HepG2 (cell line): ENCODE results near the gene DGKB. TPM values are rescaled to one million over a fixed set of nuclear protein-coding genes. Genes with fewer than 3 reads are reported as not detected.

Experiments
- ATAC-seq: fragments of 200-7000 bp; cut with Tn5 transposase; 3 replicates; pipeline ENCODE4 v1.9.1; 2020; ENCODE audit warnings: mild to moderate bottlenecking, moderate library complexity
- BruUV-seq: library from RNA; stranded (reverse); fragments of 400-500 nt; replicated peaks from 2 replicates; lab custom pipeline; 2021; lab: Mats Ljungman, UMichigan
- CTCF ChIA-PET: fragments of 300-600 bp; formaldehyde crosslinking; extraction: SDS; loops from one replicate; lab custom pipeline; 2021; ENCODE audit warnings: low total read pairs, inconsistent platforms, low intra/inter-chr PET ratio; lab: Yijun Ruan, JAX
- POLR2A ChIA-PET: fragments of 350-600 bp; sonication (Branson Sonifier 250); formaldehyde crosslinking; loops from one replicate; lab custom pipeline; 2020; ENCODE audit warnings: antibody characterized with exemption, inconsistent platforms; lab: Yijun Ruan, JAX
- DNase-seq: peaks from one replicate; pipeline ENCODE4 v3.0.0-alpha.2; 2015; ENCODE audit warnings: low spot score
- FAIRE-seq: peaks from 3 replicates; lab custom pipeline; 2011; peaks lifted over from hg19 to GRCh38; lab: Jason Lieb, UNC
- H2AFZ ChIP-seq: one replicate; pipeline ENCODE4 v1.6.1; 2011; ENCODE audit warnings: low read length, inconsistent platforms
- H3K27ac ChIP-seq: fragments of 300-600 bp; 3 replicates; pipeline ENCODE4 v1.8.0; 2011; ENCODE audit warnings: mixed run types, mild to moderate bottlenecking, mixed read lengths, low read length, inconsistent platforms; ENCODE audit not compliant: insufficient read depth; ENCODE audit errors: extremely low read length
- H3K27me3 ChIP-seq, 2 experiments: fragments of 200-600 bp in 1 of 2; 2 replicates in 1 of 2; 3 replicates in 1 of 2; pipeline versions ENCODE4 v1.6.0 to v1.8.0; 2011; ENCODE audit warnings: low read length in 2 of 2, mild to moderate bottlenecking in 2 of 2, moderate library complexity in 2 of 2, inconsistent platforms in 1 of 2; ENCODE audit not compliant: insufficient read depth in 2 of 2, control insufficient read depth in 1 of 2
- H3K36me3 ChIP-seq, 2 experiments: fragments of 200-600 bp in 1 of 2; replicated peaks in 1 of 2; 2 replicates in 1 of 2; 3 replicates in 1 of 2; pipeline versions ENCODE4 v1.5.1 to v1.8.0; 2011; ENCODE audit warnings: low read length in 2 of 2, inconsistent platforms in 1 of 2; ENCODE audit not compliant: insufficient read depth in 2 of 2, control insufficient read depth in 1 of 2
- H3K4me1 ChIP-seq: 2 replicates; pipeline ENCODE4 v1.5.1; 2012; ENCODE audit warnings: low read length, inconsistent platforms; ENCODE audit not compliant: insufficient read depth
- H3K4me2 ChIP-seq: 2 replicates; pipeline ENCODE4 v1.6.0; 2011; ENCODE audit warnings: low read depth, low read length, inconsistent platforms
- H3K4me3 ChIP-seq, 3 experiments: fragments of 200-600 bp in 1 of 3; sonication (generic), shearing (Covaris generic) in 1 of 3; replicated peaks in 1 of 3; 2 replicates each; pipeline ENCODE4 v1.5.1; 2011 to 2016; ENCODE audit warnings: low read length in 3 of 3, inconsistent platforms in 2 of 3, low read depth in 2 of 3, mild to moderate bottlenecking in 2 of 3, control low read depth in 1 of 3, mixed read lengths in 1 of 3; ENCODE audit not compliant: insufficient read depth in 1 of 3
- H3K79me2 ChIP-seq: one replicate; pipeline ENCODE4 v1.6.1; 2011; ENCODE audit warnings: low read length, inconsistent platforms; ENCODE audit not compliant: insufficient read depth
- H3K9ac ChIP-seq: 2 replicates; pipeline ENCODE4 v1.6.0; 2011; ENCODE audit warnings: mild to moderate bottlenecking, low read depth, low read length, inconsistent platforms; ENCODE audit not compliant: insufficient read depth
- H3K9me3 ChIP-seq: 2 replicates; pipeline ENCODE4 v1.5.1; 2012; ENCODE audit warnings: mild to moderate bottlenecking, low read length
- H4K20me1 ChIP-seq: 2 replicates; pipeline ENCODE4 v1.6.0; 2011; ENCODE audit warnings: inconsistent platforms, mild to moderate bottlenecking, low read length, moderate library complexity; ENCODE audit not compliant: insufficient read depth
- ARNT2 ChIP-seq: sonication (generic); formaldehyde crosslinking; IDR thresholded peaks from 2 replicates; pipeline ENCODE4 v1.8.0; 2022; ENCODE audit warnings: mild to moderate bottlenecking, low read depth, missing genetic modification reagents, moderate library complexity
- DMAP1 ChIP-seq: IDR thresholded peaks from 2 replicates; pipeline ENCODE4 v1.6.1; 2016
- FOXC1 ChIP-seq: sonication (generic); formaldehyde crosslinking; IDR thresholded peaks from 2 replicates; pipeline ENCODE4 v1.8.0; 2022; ENCODE audit warnings: mild to moderate bottlenecking, missing genetic modification reagents, borderline replicate concordance
- GFI1 ChIP-seq: sonication (generic); formaldehyde crosslinking; IDR thresholded peaks from 2 replicates; pipeline ENCODE4 v1.5.0; 2020; ENCODE audit warnings: missing genetic modification reagents, mild to moderate bottlenecking, borderline replicate concordance
- LCORL ChIP-seq, 2 experiments: fragments of 450-650 bp in 1 of 2; sonication (generic) in 1 of 2; formaldehyde crosslinking in 1 of 2; IDR thresholded peaks; 2 replicates each; pipeline versions ENCODE4 v1.5.0 to v1.6.1; 2017 to 2020; ENCODE audit warnings: antibody characterized with exemption in 1 of 2, missing genetic modification reagents in 1 of 2
- MXI1 ChIP-seq: IDR thresholded peaks from 3 replicates; pipeline ENCODE4 v1.6.1; 2012; ENCODE audit warnings: low read depth, low read length, inconsistent platforms, borderline replicate concordance
- SRSF9 ChIP-seq: fragments of 200-400 bp; formaldehyde crosslinking; IDR thresholded peaks from 2 replicates; pipeline ENCODE4 v1.6.1; 2018; ENCODE audit warnings: borderline replicate concordance, mild to moderate bottlenecking, low read depth, low read length; ENCODE audit not compliant: insufficient read depth, poor library complexity, severe bottlenecking
- TCF7L2 ChIP-seq: IDR thresholded peaks from 2 replicates; pipeline ENCODE4 v1.6.1; 2011; ENCODE audit warnings: mild to moderate bottlenecking, low read depth, low read length, moderate library complexity
- ZMYM3 ChIP-seq: sonication (generic); formaldehyde crosslinking; IDR thresholded peaks from 2 replicates; pipeline ENCODE4 v1.5.1; 2020; ENCODE audit warnings: mild to moderate bottlenecking, missing genetic modification reagents
- ZNF205 ChIP-seq: IDR thresholded peaks from 2 replicates; pipeline ENCODE4 v1.6.1; 2018; ENCODE audit warnings: missing biosample characterization, missing genetic modification reagents
- ZNF382 ChIP-seq: sonication (generic); formaldehyde crosslinking; IDR thresholded peaks from 2 replicates; pipeline ENCODE4 v1.5.0; 2020; ENCODE audit warnings: missing genetic modification reagents, mild to moderate bottlenecking, borderline replicate concordance
- ZNF816 ChIP-seq: sonication (generic); formaldehyde crosslinking; IDR thresholded peaks from 2 replicates; pipeline ENCODE4 v1.8.0; 2022; ENCODE audit warnings: missing genetic modification reagents, mild to moderate bottlenecking, borderline replicate concordance
- WGBS: methylation state at CpG from one replicate; pipeline ENCODE4 v1.1.6; 2017; ENCODE audit warnings: low lambda C conversion rate; 5-methylcytosine and 5-hydroxymethylcytosine counted together
- in situ Hi-C: cut with HindIII; loops from 2 replicates; pipeline ENCODE4 v1.10.0; 2017; ENCODE audit warnings: low pct_unique_long_range_greater_than_20kb; ENCODE audit not compliant: extremely low pct_ligation_motif_present
- intact Hi-C: fragments of 100-400 bp; cut with micrococcal nuclease; formaldehyde crosslinking; loops from one replicate; pipeline ENCODE4 v1.10.0; 2022; ENCODE audit not compliant: unreplicated experiment
- polyA plus RNA-seq, 8 experiments: library from polyadenylated mRNA; depleted of rRNA in 3 of 8; stranded (reverse) in 7 of 8; unstranded in 1 of 8; fragments of >200 nt; fragmentation: Illumina TruSeq in 4 of 8; extraction: Trizol in 4 of 8; gene quantifications; 2 replicates each; pipeline versions ENCODE4 v1.2.1 to v1.2.3, GENCODE V29; 2011 to 2016; ENCODE audit warnings: low read depth in 4 of 8, missing spikeins in 1 of 8, mixed read lengths in 1 of 8; ENCODE audit not compliant: insufficient read depth in 1 of 8
- total RNA-seq, 5 experiments: library from RNA; depleted of rRNA; stranded (reverse); fragments of >200 nt; fragmentation: Illumina TruSeq; extraction: Trizol; gene quantifications; 2 replicates each; pipeline ENCODE4 v1.2.3, GENCODE V29; 2016; ENCODE audit warnings: low read depth in 1 of 5
- TF ChIP-seq, protein P1 (sequence below): sonication (generic); formaldehyde crosslinking; IDR thresholded peaks from 2 replicates; pipeline ENCODE4 v1.4.0; 2020; ENCODE audit warnings: missing genetic modification reagents
- TF ChIP-seq, protein P2 (sequence below): sonication (generic); formaldehyde crosslinking; IDR thresholded peaks from 2 replicates; pipeline ENCODE4 v1.4.0; 2020; ENCODE audit warnings: mild to moderate bottlenecking, missing genetic modification reagents, borderline replicate concordance
- TF ChIP-seq, protein P3 (sequence below): sonication (generic); formaldehyde crosslinking; IDR thresholded peaks from 2 replicates; pipeline ENCODE4 v1.5.0; 2020; ENCODE audit warnings: missing genetic modification reagents

Gene DGKB
- total and polyA plus RNA-seq, 2 of the 13 experiments (the other 11 are each of a cell fraction or from before 2014, with no cell fraction given): not detected

GRCh38 chr7:14226126-14226525 is 676.4 kb downstream of the DGKB start:
- Histone ChIP-seq H2AFZ (no peak overlapping the region), H3K9me3 (peaks cover 78% of the 10 kb centered on the region), H3K27ac (no peak overlapping the region), H3K9ac (no peak overlapping the region), H3K4me1 (no peaks in the 10 kb centered on the region), H3K4me3 (no peak overlapping the region), H3K27me3 (no peaks in the 10 kb centered on the region), H3K36me3 (no peaks in the 10 kb centered on the region), H3K4me2 (no peak overlapping the region), H3K79me2 (no peaks in the 10 kb centered on the region), H4K20me1 (no peaks in the 10 kb centered on the region)
- ChIA-PET POLR2A (no interaction called here), CTCF (no interaction called here)
- no TSS peak for BruUV-seq
- in situ Hi-C loops (no loop called here), intact Hi-C loops (no loop called here)
- TF ChIP-seq, protein P1, sequence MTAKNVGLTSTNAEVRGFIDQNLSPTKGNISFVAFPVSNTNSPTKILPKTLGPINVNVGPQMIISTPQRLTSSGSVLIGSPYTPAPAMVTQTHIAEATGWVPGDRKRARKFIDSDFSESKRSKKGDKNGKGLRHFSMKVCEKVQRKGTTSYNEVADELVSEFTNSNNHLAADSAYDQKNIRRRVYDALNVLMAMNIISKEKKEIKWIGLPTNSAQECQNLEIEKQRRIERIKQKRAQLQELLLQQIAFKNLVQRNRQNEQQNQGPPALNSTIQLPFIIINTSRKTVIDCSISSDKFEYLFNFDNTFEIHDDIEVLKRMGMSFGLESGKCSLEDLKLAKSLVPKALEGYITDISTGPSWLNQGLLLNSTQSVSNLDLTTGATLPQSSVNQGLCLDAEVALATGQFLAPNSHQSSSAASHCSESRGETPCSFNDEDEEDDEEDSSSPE (CRISPR knock-in tag): no peak
- TF ChIP-seq TCF7L2 (no peak), LCORL (IDR thresholded peaks at IDR 0.05) (no peak), LCORL (CRISPR knock-in tag; IDR thresholded peaks at IDR 0.05) (no peak), SRSF9 (no peak), DMAP1 (no peak), ARNT2 (CRISPR knock-in tag) (no peak), ZNF205 (CRISPR knock-in tag) (no peak), ZNF382 (CRISPR knock-in tag) (no peak), GFI1 (no peak), ZMYM3 (CRISPR knock-in tag) (no peak), ZNF816 (CRISPR knock-in tag) (no peak), FOXC1 (CRISPR knock-in tag) (no peak), MXI1 (no peak)
- TF ChIP-seq, protein P2, sequence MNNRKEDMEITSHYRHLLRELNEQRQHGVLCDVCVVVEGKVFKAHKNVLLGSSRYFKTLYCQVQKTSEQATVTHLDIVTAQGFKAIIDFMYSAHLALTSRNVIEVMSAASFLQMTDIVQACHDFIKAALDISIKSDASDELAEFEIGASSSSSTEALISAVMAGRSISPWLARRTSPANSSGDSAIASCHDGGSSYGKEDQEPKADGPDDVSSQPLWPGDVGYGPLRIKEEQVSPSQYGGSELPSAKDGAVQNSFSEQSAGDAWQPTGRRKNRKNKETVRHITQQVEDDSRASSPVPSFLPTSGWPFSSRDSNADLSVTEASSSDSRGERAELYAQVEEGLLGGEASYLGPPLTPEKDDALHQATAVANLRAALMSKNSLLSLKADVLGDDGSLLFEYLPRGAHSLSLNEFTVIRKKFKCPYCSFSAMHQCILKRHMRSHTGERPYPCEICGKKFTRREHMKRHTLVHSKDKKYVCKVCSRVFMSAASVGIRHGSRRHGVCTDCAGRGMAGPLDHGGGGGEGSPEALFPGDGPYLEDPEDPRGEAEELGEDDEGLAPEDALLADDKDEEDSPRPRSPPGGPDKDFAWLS (CRISPR knock-in tag): no peak
- TF ChIP-seq, protein P3, sequence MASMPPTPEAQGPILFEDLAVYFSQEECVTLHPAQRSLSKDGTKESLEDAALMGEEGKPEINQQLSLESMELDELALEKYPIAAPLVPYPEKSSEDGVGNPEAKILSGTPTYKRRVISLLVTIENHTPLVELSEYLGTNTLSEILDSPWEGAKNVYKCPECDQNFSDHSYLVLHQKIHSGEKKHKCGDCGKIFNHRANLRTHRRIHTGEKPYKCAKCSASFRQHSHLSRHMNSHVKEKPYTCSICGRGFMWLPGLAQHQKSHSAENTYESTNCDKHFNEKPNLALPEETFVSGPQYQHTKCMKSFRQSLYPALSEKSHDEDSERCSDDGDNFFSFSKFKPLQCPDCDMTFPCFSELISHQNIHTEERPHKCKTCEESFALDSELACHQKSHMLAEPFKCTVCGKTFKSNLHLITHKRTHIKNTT (CRISPR knock-in tag): no peak
- WGBS: 3% methylated on average over 2 of the region's 2 CpGs
- no peak for ATAC-seq
- DNase-seq: no peak
- no peak for FAIRE-seq
